K562 (cell line): ENCODE measurements around the gene MARCKSL1. TPM values are rescaled to one million over a fixed set of nuclear protein-coding genes. Genes with fewer than 3 reads are reported as not detected.

Experiments used
- ARID3B ChIP-seq: fragments of 250-450 bp; sonication (Bioruptor Pico); IDR thresholded peaks from 2 replicates; pipeline ENCODE4 v1.4.0; 2020; ENCODE audit warnings: borderline replicate concordance
- BMI1 ChIP-seq: fragments of 150-350 bp; IDR thresholded peaks from 2 replicates; pipeline ENCODE4 v1.6.1; 2014; ENCODE audit warnings: low read length
- CTCFL ChIP-seq: IDR thresholded peaks from 2 replicates; pipeline ENCODE4 v1.6.1; 2011; ENCODE audit warnings: borderline replicate concordance, low read depth, mild to moderate bottlenecking, moderate library complexity, low read length; ENCODE audit not compliant: insufficient read depth, poor library complexity, severe bottlenecking
- EZH2 ChIP-seq: IDR thresholded peaks from 2 replicates; pipeline ENCODE4 v1.6.1; 2012; ENCODE audit warnings: low read depth, mild to moderate bottlenecking, inconsistent platforms, low read length, borderline replicate concordance
- NCOR1 ChIP-seq: fragments of 450-650 bp; IDR thresholded peaks from 2 replicates; pipeline ENCODE4 v1.6.1; 2016; ENCODE audit warnings: mild to moderate bottlenecking, moderate library complexity
- PHTF2 ChIP-seq: fragments of 250-450 bp; sonication (Bioruptor Pico); IDR thresholded peaks from 2 replicates; pipeline ENCODE4 v1.5.0; 2021; ENCODE audit warnings: mild to moderate bottlenecking
- REST ChIP-seq, 2 experiments: fragments of 450-650 bp; formaldehyde crosslinking in 1 of 2; IDR thresholded peaks; 2 replicates each; pipeline versions ENCODE4 v1.4.0 to v1.6.1; 2014 to 2020; ENCODE audit warnings: mild to moderate bottlenecking in 2 of 2, borderline replicate concordance in 1 of 2, low read depth in 1 of 2
- TCF15 ChIP-seq: fragments of 250-450 bp; sonication (Bioruptor Pico); IDR thresholded peaks from 2 replicates; pipeline ENCODE4 v1.8.0; 2022; ENCODE audit warnings: moderate library complexity, mild to moderate bottlenecking, inconsistent platforms
- TCF3 ChIP-seq: sonication (generic); formaldehyde crosslinking; IDR thresholded peaks from 2 replicates; pipeline ENCODE4 v1.4.0; 2020; ENCODE audit warnings: mild to moderate bottlenecking, missing genetic modification reagents
- TGIF2 ChIP-seq: sonication (generic); formaldehyde crosslinking; IDR thresholded peaks from 2 replicates; pipeline ENCODE4 v1.8.1; 2022; ENCODE audit warnings: mild to moderate bottlenecking, missing genetic modification reagents, moderate library complexity
- ZNF707 ChIP-seq: fragments of 250-450 bp; sonication (Bioruptor Pico); conservative IDR thresholded peaks from 2 replicates; pipeline ENCODE4 v1.8.0; 2022; ENCODE audit warnings: inconsistent platforms, mild to moderate bottlenecking, moderate library complexity
- polyA plus RNA-seq, 8 experiments: library from polyadenylated mRNA; depleted of rRNA in 4 of 8; stranded (reverse) in 5 of 8; unstranded in 3 of 8; fragments of >200 nt; fragmentation: Nextera tagmentation in 2 of 8; fragmentation: Illumina TruSeq in 1 of 8; extraction: Ambion mirVana in 2 of 8; extraction: Trizol in 1 of 8; gene quantifications; 2 replicates each; pipeline versions ENCODE4 v1.2.1 to v1.2.3, GENCODE V29; 2011 to 2014; ENCODE audit warnings: inconsistent platforms in 1 of 8, missing spikeins in 1 of 8
- total RNA-seq, 7 experiments: library from RNA; depleted of rRNA in 6 of 7; stranded (reverse); fragments of >200 nt in 6 of 7; fragmentation: Illumina TruSeq in 2 of 7; extraction: Trizol in 2 of 7; gene quantifications; 2 replicates each; pipeline versions ENCODE4 v1.2.1 to v1.2.3, GENCODE V29; 2011 to 2021; ENCODE audit warnings: low replicate concordance in 1 of 7

The MARCKSL1 gene
- total and polyA plus RNA-seq, 9 of the 15 experiments (the other 6 are each of a cell fraction or from before 2014, with no cell fraction given), result 14.7 to 325 (median 155) TPM

DNA sequence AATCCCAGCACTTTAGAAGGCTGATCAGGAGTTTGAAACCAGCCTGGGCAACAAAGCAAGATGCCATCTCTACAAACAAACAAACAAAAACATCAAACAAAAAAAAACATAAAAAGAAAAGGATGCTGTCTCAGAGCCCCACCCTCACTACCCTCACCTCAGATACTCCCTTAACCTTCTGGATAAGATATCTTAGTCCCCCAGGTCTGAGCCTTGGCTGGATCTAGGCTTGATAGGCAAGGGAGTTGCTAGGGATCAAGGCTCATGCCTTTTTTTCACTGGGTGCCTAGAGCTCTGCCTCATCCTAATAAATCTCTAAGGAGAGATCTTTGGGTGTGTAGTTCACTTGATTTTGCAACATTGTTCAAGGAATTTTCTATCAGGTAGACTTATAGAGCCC lies 36.7 kb downstream of the MARCKSL1 start (continued):
- TF ChIP-seq REST (IDR thresholded peaks at IDR 0.05; ENCODE audit: borderline replicate concordance) (no peak), REST (CRISPR knock-in tag; IDR thresholded peaks at IDR 0.05; ENCODE audit: low read depth) (no peak), ZNF707 (CRISPR knock-in tag) (no peak), BMI1 (no peak), NCOR1 (no peak; the same call in 1 of the 2 replicates), EZH2 (no peak), TGIF2 (no peak), CTCFL (no peak), ARID3B (CRISPR knock-in tag) (no peak), TCF3 (peak; percentile 40), PHTF2 (CRISPR knock-in tag) (no peak), TCF15 (CRISPR knock-in tag) (no peak)
- TF ChIP-seq, all 486 proteins: peak for 6
